HG02798 (cell line): Measurements from ENCODE around the gene SLC12A5.

Source experiments
- ATAC-seq: cut with Tn5 transposase; IDR thresholded peaks from one replicate; pipeline ENCODE4 v1.9.1; 2021; ENCODE audit warnings: mild to moderate bottlenecking; ENCODE audit not compliant: unreplicated experiment, poor library complexity

The SLC12A5 gene

GRCh38 chr20:46006022-46006705, 22.9 kb upstream of the SLC12A5 start:
- no peak for ATAC-seq

- no peak for ATAC-seq
Measured at GRCh38 chr20:46006964-46007363, 22.1 kb upstream of the SLC12A5 start.

GRCh38 chr20:46007671-46008070, 21.3 kb upstream of the SLC12A5 start:
- no peak for ATAC-seq

GRCh38 chr20:46009816-46010215, 19.2 kb upstream of the SLC12A5 start:
- no peak for ATAC-seq

GRCh38 chr20:46010491-46011391, 18.3 kb upstream of the SLC12A5 start:
- ATAC-seq = no peak

GRCh38 chr20:46011631-46012482, 17.2 kb upstream of the SLC12A5 start:
- no peak for ATAC-seq

GRCh38 chr20:46012921-46013320, 16.1 kb upstream of the SLC12A5 start:
- no peak for ATAC-seq

- no peak for ATAC-seq
Measured at GRCh38 chr20:46013322-46013828, 15.6 kb upstream of the SLC12A5 start.

- ATAC-seq = peak; percentile 69
Measured at GRCh38 chr20:46013829-46014516, 15.0 kb upstream of the SLC12A5 start.

GRCh38 chr20:46014517-46015396, 14.3 kb upstream of the SLC12A5 start:
- ATAC-seq = no peak

GRCh38 chr20:46017272-46017671, 11.7 kb upstream of the SLC12A5 start:
- ATAC-seq = no peak

- ATAC-seq = no peak
Measured at GRCh38 chr20:46018112-46018511, 10.9 kb upstream of the SLC12A5 start.

- no peak for ATAC-seq
Measured at GRCh38 chr20:46018611-46019010, 10.4 kb upstream of the SLC12A5 start.

GRCh38 chr20:46020555-46020954, 8.5 kb upstream of the SLC12A5 start:
- ATAC-seq = no peak

GRCh38 chr20:46021361-46022359, 7.4 kb upstream of the SLC12A5 start:
- no peak for ATAC-seq

GRCh38 chr20:46022411-46023147, 6.4 kb upstream of the SLC12A5 start:
- no peak for ATAC-seq

GRCh38 chr20:46023148-46023484, 5.9 kb upstream of the SLC12A5 start:
- no peak for ATAC-seq
